Right atrium auricular region (tissue), 2 donors: ENCODE data around the gene PPY. TPM values are rescaled to one million over a fixed set of nuclear protein-coding genes. Genes with fewer than 3 reads are reported as not detected.
"Not testable (repeated sequence)": the region's sequence is repeated elsewhere in the genome, so short reads cannot be mapped to it uniquely, and the experiment has no call there.

Experiments
- DNase-seq: peaks from one replicate; pipeline ENCODE4 v3.0.0-alpha.2; 2019; ENCODE audit warnings: low spot score
- H3K27ac ChIP-seq, 2 donors: fragments of 200-600 bp; sonication (generic); 1 replicate in 1 of 2; 2 replicates in 1 of 2; pipeline ENCODE4 v1.5.1; 2016 to 2019
- H3K27me3 ChIP-seq, 2 donors: fragments of 200-600 bp; sonication (generic); one replicate each; pipeline versions ENCODE4 v1.5.1 to v1.6.0; 2017 to 2019
- H3K36me3 ChIP-seq: fragments of 200-600 bp; sonication (generic); one replicate; pipeline ENCODE4 v1.5.1; 2016
- H3K4me1 ChIP-seq, 2 donors: fragments of 200-600 bp; sonication (generic); one replicate each; pipeline versions ENCODE4 v1.5.1 to v1.6.0; 2017 to 2019
- H3K4me3 ChIP-seq, 2 donors: fragments of 200-600 bp; sonication (generic); 1 replicate in 1 of 2; 2 replicates in 1 of 2; pipeline ENCODE4 v1.5.1; 2017 to 2019; ENCODE audit warnings: mild to moderate bottlenecking in 1 of 2, moderate library complexity in 1 of 2
- H3K9me3 ChIP-seq, 2 donors: fragments of 200-600 bp; sonication (generic); one replicate each; pipeline ENCODE4 v1.5.1; 2019
- CTCF ChIP-seq, 2 donors: fragments of 200-600 bp; sonication (generic); IDR thresholded peaks; one replicate each; pipeline ENCODE4 v1.5.1; 2019; ENCODE audit warnings: antibody characterized with exemption in 2 of 2
- total RNA-seq, 2 donors: library from RNA; depleted of rRNA; stranded (reverse); fragments of >200 nt; gene quantifications; one replicate each; pipeline ENCODE4 v1.1.0, GENCODE V29; 2016

The PPY gene
- total RNA-seq, 2 donors from 2014 or later: not detected

DNA sequence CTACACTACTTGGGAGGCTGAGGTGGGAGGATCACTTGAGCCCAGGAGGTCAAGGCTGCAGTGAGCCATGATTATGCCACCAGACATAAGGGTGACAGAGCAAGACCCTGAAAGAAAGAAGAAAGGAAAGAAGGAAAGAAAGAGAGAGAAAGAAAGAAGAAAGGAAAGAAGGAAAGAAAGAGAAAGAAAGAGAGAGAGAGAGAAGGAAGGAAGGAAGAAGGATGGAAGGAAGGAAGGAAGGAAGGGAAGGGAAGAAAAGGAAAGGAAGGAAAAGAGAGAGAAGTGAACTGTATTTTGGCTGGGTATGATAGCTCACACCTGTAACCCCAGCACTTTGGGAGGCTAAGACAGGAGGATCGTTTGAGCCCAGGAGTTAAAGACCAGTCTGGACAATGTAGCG, 35.8 kb upstream of the PPY start:
- H3K4me1 ChIP-seq: no peaks in the 10 kb centered on the region
- H3K27me3 ChIP-seq: no peaks in the 10 kb centered on the region
- no peak overlapping the region for H3K27ac ChIP-seq
- no peaks in the 10 kb centered on the region for H3K36me3 ChIP-seq
- TF ChIP-seq CTCF (IDR thresholded peaks at IDR 0.05): no peak
- DNase-seq: no peak
- no peaks in the 10 kb centered on the region for H3K9me3 ChIP-seq
- H3K4me3 ChIP-seq: no peak overlapping the region

- H3K9me3 ChIP-seq: no peaks in the 10 kb centered on the region
- no peak overlapping the region for H3K4me3 ChIP-seq
- no peak for DNase-seq
- H3K4me1 ChIP-seq: no peaks in the 10 kb centered on the region
- no peak for TF ChIP-seq CTCF (IDR thresholded peaks at IDR 0.05)
- no peak overlapping the region for H3K27ac ChIP-seq
- no peaks in the 10 kb centered on the region for H3K36me3 ChIP-seq
- H3K27me3 ChIP-seq: no peaks in the 10 kb centered on the region
Observed at GRCh38 chr17:43976963-43977837, 34.9 kb upstream of the PPY start.

- no peak for TF ChIP-seq CTCF (IDR thresholded peaks at IDR 0.05)
Observed at GRCh38 chr17:43975898-43976297, 33.6 kb upstream of the PPY start.

GRCh38 chr17:43974382-43975266, 32.3 kb upstream of the PPY start:
- Histone ChIP-seq H3K27ac (no peak overlapping the region), H3K4me3 (no peak overlapping the region), H3K27me3 (no peaks in the 10 kb centered on the region), H3K36me3 (no peaks in the 10 kb centered on the region), H3K4me1 (no peaks in the 10 kb centered on the region), H3K9me3 (no peaks in the 10 kb centered on the region)
- TF ChIP-seq CTCF (IDR thresholded peaks at IDR 0.05): no peak
- DNase-seq: no peak

More at GRCh38 chr17:43975898-43976297, 33.6 kb upstream of the PPY start:
- Histone ChIP-seq H3K27me3 (no peaks in the 10 kb centered on the region), H3K9me3 (no peaks in the 10 kb centered on the region), H3K4me3 (no peak overlapping the region), H3K27ac (no peak overlapping the region), H3K4me1 (no peaks in the 10 kb centered on the region), H3K36me3 (no peaks in the 10 kb centered on the region)
- no peak for DNase-seq

DNA sequence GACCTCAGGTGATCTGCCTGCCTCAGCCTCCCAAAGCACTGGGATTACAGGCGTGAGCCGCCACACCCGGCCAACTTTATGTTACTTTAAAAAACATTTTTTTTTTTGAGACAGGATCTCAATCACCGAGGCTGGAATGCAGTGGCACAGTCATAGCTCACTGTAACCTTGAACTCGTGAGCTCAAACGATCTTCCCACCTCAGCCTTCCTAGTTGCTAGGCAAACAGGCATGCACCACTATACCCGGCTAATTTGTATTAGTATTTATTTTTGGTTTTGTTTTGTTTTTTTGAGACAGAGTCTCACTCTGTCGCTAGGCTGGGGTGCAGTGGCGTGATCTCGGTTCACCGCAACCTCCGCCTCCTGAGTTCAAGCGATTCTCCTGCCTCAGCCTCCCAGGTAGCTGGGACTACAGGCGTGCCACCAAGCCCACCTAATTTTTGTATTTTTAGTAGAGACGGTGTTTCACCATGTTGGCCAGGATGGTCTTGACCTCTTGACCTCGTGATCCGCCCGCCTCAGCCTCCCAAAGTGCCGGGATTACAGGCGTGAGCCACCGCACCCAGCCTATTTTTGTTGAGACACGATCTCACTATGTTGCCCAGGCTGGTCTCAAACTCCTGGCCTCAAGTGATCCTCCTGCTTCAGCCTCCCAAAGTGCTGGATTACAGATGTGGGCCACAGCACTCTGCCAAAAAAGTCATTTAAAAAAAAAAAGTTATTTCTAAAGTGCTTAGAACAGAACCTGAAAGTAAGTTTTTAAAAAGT, 30.4 kb upstream of the PPY start:
- DNase-seq, H3K27me3 ChIP-seq, H3K27ac ChIP-seq, H3K4me3 ChIP-seq, H3K36me3 ChIP-seq, H3K4me1 ChIP-seq, H3K9me3 ChIP-seq: not testable (repeated sequence)

DNA sequence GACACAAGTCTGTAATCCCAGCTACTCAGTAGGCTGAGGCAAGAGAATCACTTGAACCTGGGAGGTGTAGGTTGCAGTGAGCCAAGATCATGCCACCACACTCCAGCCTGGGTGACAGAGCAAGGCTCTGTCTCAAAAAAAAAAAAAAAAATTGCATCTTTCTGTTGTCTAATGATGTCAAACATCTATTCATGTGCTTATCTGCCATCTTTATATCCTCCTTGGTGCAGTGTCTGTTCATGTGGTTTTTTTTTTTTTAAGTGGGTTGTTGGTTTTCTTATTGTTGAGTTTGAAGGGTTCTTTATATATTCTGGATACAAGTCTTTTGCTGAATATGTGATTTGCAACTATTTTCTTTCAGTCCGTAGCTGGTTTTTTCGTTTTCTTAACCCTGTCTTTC, 29.2 kb upstream of the PPY start:
- not testable (repeated sequence) for DNase-seq, H3K4me1 ChIP-seq, H3K9me3 ChIP-seq, H3K36me3 ChIP-seq, H3K27me3 ChIP-seq, H3K4me3 ChIP-seq, H3K27ac ChIP-seq
